Astrocyte of the spinal cord (primary cell): ENCODE measurements around the gene HMCN1.
A peak's percentile ranks its signal among the peaks of the same experiment; 100 is the strongest.

ENCODE experiments used
- DNase-seq: peaks from one replicate; pipeline ENCODE4 v3.0.0; 2011; ENCODE audit warnings: low read depth, low spot score
- H3K4me3 ChIP-seq: 2 replicates; pipeline ENCODE4 v1.5.1; 2011; ENCODE audit warnings: low read depth, mild to moderate bottlenecking, low read length, moderate library complexity
- in situ Hi-C: cut with HindIII; loops from 2 replicates; pipeline ENCODE4 v1.10.0; 2017; ENCODE audit warnings: low sequenced_read_pairs
- TF ChIP-seq, protein P1 (sequence below): IDR thresholded peaks from 2 replicates; pipeline ENCODE4 v1.5.1; 2012; ENCODE audit warnings: low read depth, mild to moderate bottlenecking, low read length, inconsistent platforms

The HMCN1 gene

DNA sequence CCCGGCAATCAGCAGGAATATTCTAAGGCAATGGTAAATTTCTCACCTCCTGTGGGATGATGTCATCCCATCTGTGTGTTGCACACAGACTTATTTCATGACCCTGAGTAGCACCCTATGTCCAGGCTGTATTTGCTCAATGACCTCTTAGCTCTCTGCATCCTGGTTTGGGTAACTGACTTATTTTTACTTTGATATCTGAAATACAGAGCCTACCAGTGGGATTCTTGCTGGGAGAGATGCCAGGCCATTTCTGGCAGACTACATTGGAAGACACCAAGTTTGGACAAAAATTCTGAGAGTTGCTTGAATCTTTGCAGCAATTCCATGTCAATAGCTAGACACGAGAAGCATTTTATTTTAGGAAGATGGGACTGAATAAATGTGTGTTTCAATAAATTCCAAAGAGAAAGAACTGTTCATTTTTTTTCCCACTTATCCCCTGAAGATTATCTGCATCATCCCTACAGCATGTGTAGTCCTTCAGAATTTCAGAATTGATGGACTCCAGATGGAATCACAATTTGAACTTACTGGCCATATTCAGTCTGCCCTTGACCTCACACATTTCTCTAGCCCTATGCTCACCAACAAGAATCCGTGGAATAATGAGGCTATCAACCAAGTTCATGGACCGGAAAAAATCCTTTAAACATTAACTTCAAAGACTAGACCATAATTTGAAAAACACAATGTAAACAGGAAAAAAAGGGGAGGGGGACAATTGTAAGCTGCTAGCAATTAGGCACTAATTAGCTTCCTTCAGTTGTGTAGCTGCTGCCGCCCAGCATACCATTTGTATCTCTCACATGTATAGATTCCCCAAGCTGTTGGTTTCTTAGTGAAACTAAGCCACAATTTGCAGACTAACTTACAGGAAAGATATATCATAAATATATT lies 226.5 kb downstream of the HMCN1 start:
- peak; percentile 55 for DNase-seq
- in situ Hi-C loops = no loop called here
- H3K4me3 ChIP-seq = no peak overlapping the region
- TF ChIP-seq, protein P1, sequence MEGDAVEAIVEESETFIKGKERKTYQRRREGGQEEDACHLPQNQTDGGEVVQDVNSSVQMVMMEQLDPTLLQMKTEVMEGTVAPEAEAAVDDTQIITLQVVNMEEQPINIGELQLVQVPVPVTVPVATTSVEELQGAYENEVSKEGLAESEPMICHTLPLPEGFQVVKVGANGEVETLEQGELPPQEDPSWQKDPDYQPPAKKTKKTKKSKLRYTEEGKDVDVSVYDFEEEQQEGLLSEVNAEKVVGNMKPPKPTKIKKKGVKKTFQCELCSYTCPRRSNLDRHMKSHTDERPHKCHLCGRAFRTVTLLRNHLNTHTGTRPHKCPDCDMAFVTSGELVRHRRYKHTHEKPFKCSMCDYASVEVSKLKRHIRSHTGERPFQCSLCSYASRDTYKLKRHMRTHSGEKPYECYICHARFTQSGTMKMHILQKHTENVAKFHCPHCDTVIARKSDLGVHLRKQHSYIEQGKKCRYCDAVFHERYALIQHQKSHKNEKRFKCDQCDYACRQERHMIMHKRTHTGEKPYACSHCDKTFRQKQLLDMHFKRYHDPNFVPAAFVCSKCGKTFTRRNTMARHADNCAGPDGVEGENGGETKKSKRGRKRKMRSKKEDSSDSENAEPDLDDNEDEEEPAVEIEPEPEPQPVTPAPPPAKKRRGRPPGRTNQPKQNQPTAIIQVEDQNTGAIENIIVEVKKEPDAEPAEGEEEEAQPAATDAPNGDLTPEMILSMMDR = no peak

DNA sequence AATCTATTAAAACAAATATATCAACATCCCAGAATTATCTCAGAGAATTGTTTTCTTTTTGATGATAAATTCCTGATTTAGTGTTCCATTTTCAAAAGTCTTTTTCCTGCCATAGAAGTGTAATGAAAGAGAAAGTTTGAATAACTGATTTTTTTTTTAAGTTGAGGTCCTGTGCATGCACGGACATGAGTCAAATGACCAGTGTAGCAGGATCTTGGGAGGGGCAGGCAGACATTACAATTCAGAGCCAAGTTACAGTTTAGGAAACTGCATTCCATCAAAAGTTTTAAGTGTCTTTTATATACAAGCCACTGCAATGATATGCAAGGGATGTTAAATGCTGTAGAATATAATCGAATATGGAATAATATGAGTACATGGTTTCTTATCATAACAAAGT lies 227.5 kb downstream of the HMCN1 start:
- in situ Hi-C loops = no loop called here
- no peak for DNase-seq
- TF ChIP-seq, protein P1 = no peak
- H3K4me3 ChIP-seq = no peak overlapping the region

GRCh38 chr1:185964946-185965345 lies 230.8 kb downstream of the HMCN1 start:
- in situ Hi-C loops = no loop called here
- TF ChIP-seq, protein P1 = no peak
- no peak overlapping the region for H3K4me3 ChIP-seq
- no peak for DNase-seq

DNA sequence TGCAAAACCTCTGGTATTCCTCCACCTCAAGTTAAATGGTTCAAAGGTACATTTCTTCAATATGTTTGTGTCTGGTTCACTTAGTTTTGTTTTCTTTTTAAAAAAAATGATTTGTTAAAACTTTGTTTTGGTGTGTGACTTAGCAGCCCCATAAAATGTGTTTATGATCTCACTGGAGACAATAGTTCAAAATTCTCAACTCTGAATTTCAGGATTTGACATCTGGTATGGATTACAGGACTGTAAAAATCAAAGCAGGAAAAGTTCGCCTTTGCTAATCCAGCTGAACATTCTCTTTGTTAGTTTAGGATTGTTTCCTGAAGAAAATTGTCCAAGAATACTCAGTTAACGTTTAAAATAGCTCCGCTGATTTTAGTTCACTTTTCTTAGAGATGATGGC lies 231.7 kb downstream of the HMCN1 start:
- TF ChIP-seq, protein P1 = no peak
- in situ Hi-C loops = no loop called here
- DNase-seq = no peak
- H3K4me3 ChIP-seq = no peak overlapping the region

DNA sequence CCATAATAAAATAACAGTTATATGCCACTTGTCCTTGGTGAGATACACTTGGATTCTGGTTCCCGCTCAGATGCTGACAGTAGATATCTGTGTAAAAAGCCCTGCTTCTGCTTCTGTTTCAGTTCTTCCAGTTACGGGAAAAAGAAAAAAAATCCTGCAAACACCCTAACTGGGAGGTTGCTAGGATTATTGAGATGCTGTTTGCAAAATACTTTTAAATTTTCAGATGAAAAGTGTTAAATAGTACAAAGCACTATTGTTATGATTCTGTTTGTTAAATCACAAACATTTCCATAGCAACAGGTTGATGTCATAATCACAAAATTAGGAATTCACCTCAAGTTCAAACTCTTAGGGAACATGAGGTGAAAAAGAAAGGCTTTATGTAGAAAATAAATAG lies 232.3 kb downstream of the HMCN1 start:
- DNase-seq = peak; percentile 41
- TF ChIP-seq, protein P1 = no peak
- in situ Hi-C loops = no loop called here
- H3K4me3 ChIP-seq = no peak overlapping the region

- peak; percentile 61 for DNase-seq
- H3K4me3 ChIP-seq = no peak overlapping the region
- TF ChIP-seq, protein P1 = no peak
- in situ Hi-C loops = no loop called here
Observed at GRCh38 chr1:185969028-185969427, 234.8 kb downstream of the HMCN1 start.
